Measurements from ENCODE around the gene ARRDC1.

- TF ChIP-seq, protein P1, sequence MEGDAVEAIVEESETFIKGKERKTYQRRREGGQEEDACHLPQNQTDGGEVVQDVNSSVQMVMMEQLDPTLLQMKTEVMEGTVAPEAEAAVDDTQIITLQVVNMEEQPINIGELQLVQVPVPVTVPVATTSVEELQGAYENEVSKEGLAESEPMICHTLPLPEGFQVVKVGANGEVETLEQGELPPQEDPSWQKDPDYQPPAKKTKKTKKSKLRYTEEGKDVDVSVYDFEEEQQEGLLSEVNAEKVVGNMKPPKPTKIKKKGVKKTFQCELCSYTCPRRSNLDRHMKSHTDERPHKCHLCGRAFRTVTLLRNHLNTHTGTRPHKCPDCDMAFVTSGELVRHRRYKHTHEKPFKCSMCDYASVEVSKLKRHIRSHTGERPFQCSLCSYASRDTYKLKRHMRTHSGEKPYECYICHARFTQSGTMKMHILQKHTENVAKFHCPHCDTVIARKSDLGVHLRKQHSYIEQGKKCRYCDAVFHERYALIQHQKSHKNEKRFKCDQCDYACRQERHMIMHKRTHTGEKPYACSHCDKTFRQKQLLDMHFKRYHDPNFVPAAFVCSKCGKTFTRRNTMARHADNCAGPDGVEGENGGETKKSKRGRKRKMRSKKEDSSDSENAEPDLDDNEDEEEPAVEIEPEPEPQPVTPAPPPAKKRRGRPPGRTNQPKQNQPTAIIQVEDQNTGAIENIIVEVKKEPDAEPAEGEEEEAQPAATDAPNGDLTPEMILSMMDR (IDR thresholded peaks at IDR 0.05): no peak
- TF ChIP-seq POLR2A (IDR thresholded peaks at IDR 0.05) (no peak), EP300 (IDR thresholded peaks at IDR 0.05) (no peak)
These were observed 970 bp upstream of the ARRDC1 start for GRCh38 chr9:137604345-137605086.

Data from ovary (tissue), 3 donors.